ENCODE results near the gene GADD45B.

DNA sequence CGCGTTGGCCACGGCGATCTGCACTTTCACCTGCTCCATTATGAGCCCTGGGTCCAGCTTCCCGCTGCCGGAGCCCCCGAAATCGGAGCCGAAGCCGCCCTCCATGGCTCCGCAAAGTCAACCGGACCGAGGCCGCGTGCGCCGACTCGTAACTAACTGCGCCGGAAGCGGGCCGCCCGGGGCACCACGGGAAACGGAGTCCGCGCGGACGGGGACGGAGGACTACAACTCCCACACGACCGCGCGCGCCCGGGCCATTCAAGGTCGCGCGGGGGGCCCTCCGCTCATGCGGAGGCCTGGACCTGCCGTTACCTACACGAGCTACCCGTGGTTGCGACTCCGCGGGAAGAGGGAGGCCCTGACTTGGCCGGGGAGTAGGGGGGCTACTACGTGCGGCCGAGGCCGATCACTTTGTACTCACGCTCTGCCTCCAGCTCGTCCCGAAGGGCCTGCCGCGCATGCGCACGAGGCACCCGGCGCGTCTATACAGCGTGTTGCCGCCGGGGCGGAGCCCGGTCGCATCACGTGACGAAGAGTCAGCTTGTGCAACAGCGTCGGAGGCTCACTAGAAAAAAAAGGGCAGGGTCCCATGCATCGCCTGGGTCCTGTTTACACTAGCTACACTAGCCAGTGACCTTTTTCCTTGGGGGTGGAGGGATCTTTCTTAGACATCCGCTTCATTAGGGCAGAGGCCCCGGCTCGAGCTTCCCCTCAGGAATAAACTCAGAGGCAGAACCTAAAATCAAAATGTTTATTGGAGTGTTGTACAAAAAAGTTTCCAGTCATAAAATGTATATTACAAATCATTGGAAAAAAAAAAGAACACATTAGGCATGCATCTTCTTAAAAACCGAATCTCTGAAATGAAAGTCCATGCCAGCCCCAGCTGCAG is 48.3 kb upstream of the GADD45B start, which contains the start of gene TIMM13:
- no peak for TF ChIP-seq EZH2 (IDR thresholded peaks at IDR 0.05; ENCODE audit: borderline replicate concordance, insufficient read depth, low read length, poor library complexity, severe bottlenecking)
- peak; percentile 89 for TF ChIP-seq POLR2AphosphoS5 (IDR thresholded peaks at IDR 0.05)
- TF ChIP-seq, protein P1, sequence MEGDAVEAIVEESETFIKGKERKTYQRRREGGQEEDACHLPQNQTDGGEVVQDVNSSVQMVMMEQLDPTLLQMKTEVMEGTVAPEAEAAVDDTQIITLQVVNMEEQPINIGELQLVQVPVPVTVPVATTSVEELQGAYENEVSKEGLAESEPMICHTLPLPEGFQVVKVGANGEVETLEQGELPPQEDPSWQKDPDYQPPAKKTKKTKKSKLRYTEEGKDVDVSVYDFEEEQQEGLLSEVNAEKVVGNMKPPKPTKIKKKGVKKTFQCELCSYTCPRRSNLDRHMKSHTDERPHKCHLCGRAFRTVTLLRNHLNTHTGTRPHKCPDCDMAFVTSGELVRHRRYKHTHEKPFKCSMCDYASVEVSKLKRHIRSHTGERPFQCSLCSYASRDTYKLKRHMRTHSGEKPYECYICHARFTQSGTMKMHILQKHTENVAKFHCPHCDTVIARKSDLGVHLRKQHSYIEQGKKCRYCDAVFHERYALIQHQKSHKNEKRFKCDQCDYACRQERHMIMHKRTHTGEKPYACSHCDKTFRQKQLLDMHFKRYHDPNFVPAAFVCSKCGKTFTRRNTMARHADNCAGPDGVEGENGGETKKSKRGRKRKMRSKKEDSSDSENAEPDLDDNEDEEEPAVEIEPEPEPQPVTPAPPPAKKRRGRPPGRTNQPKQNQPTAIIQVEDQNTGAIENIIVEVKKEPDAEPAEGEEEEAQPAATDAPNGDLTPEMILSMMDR (IDR thresholded peaks at IDR 0.05; ENCODE audit: poor library complexity, severe bottlenecking): no peak

All from neural cell (in vitro differentiated cells).